Right lobe of liver (tissue), 6 donors: Measurements from ENCODE around the gene SPATA46. TPM values are rescaled to one million over a fixed set of nuclear protein-coding genes. Genes with fewer than 3 reads are reported as not detected.

Experiments used
- ATAC-seq, 4 donors: fragments of 200-7000 bp; cut with Tn5 transposase; one replicate each; pipeline ENCODE4 v1.9.1; 2020; ENCODE audit warnings: mild to moderate bottlenecking in 4 of 4, moderate library complexity in 4 of 4
- DNase-seq, 3 donors: peaks; one replicate each; pipeline ENCODE4 v3.0.0-alpha.2; 2020
- H3K27ac ChIP-seq, 3 donors: fragments of 200-600 bp; one replicate each; pipeline ENCODE4 v1.8.0; 2022
- H3K27me3 ChIP-seq, 2 donors: fragments of 200-600 bp; one replicate each; pipeline ENCODE4 v1.8.0; 2022
- H3K36me3 ChIP-seq, 4 donors: fragments of 200-600 bp; sonication (generic) in 1 of 4; one replicate each; pipeline versions ENCODE4 v1.5.1 to v1.8.0; 2017 to 2022; ENCODE audit warnings: control low read depth in 1 of 4
- H3K4me1 ChIP-seq, 4 donors: fragments of 200-600 bp; sonication (generic) in 1 of 4; one replicate each; pipeline versions ENCODE4 v1.5.1 to v1.8.0; 2017 to 2022; ENCODE audit warnings: control low read depth in 1 of 4
- H3K4me3 ChIP-seq, 3 donors: fragments of 200-600 bp; one replicate each; pipeline ENCODE4 v1.8.0; 2022
- H3K9me3 ChIP-seq, 4 donors: fragments of 200-600 bp; sonication (generic) in 1 of 4; one replicate each; pipeline versions ENCODE4 v1.5.1 to v1.8.0; 2017 to 2022; ENCODE audit warnings: control low read depth in 1 of 4
- POLR2A ChIP-seq: fragments of 450-650 bp; IDR thresholded peaks from one replicate; pipeline ENCODE4 v1.6.1; 2017; ENCODE audit warnings: antibody characterized with exemption, mild to moderate bottlenecking
- WGBS: methylation state at CpG from one replicate; pipeline ENCODE4 v1.1.6; 2018; ENCODE audit warnings: low coverage, low lambda C conversion rate; ENCODE audit not compliant: insufficient coverage; ENCODE audit errors: missing lambda C conversion rate; 5-methylcytosine and 5-hydroxymethylcytosine counted together
- intact Hi-C, 2 donors: fragments of 100-400 bp; cut with DNase I; formaldehyde crosslinking; loops; one replicate each; pipeline versions ENCODE4 v1.11.2 to v1.14.1; 2022
- total RNA-seq, 6 experiments: library from RNA; depleted of rRNA in 2 of 6; stranded (reverse); fragments of >200 nt in 2 of 6; fragmentation: NEBNext Ultra II Directional in 3 of 6; extraction: Animal tissue kit (Norgen Biotek cat#: 25700) in 3 of 6; gene quantifications; one replicate each; pipeline versions ENCODE4 v1.1.0 to v1.2.4, GENCODE V29; 2016 to 2023
- TF ChIP-seq, protein P1 (sequence below), 4 donors: fragments of 200-600 bp in 3 of 4; fragments of 450-650 bp in 1 of 4; IDR thresholded peaks; one replicate each; pipeline versions ENCODE4 v1.5.1 to v1.8.0; 2016 to 2022; ENCODE audit warnings: antibody characterized with exemption in 4 of 4, mild to moderate bottlenecking in 2 of 4
- donor health status: DM: no; HTN: yes; CAD: no.
- donor health status: DM: no; HTN: no; CAD: no.
- donor health status: DM: no; HTN: no; CAD: no.
- donor health status: DM: no; HTN: yes; CAD: no.
- donor health status: DM: no; HTN: yes; CAD: no.

The SPATA46 gene
- total RNA-seq, 6 experiments from 2014 or later, result not detected

- no peaks in the 10 kb centered on the region for H3K36me3 ChIP-seq
- ATAC-seq, result no peak
Measured at GRCh38 chr1:162417650-162418049, 41.0 kb upstream of the SPATA46 start.

GRCh38 chr1:162416909-162417308 lies 40.3 kb upstream of the SPATA46 start:
- no peak for ATAC-seq
- intact Hi-C loops, result no loop called here
- H3K4me1 ChIP-seq, result no peaks in the 10 kb centered on the region
- DNase-seq, result no peak
- TF ChIP-seq, protein P1, sequence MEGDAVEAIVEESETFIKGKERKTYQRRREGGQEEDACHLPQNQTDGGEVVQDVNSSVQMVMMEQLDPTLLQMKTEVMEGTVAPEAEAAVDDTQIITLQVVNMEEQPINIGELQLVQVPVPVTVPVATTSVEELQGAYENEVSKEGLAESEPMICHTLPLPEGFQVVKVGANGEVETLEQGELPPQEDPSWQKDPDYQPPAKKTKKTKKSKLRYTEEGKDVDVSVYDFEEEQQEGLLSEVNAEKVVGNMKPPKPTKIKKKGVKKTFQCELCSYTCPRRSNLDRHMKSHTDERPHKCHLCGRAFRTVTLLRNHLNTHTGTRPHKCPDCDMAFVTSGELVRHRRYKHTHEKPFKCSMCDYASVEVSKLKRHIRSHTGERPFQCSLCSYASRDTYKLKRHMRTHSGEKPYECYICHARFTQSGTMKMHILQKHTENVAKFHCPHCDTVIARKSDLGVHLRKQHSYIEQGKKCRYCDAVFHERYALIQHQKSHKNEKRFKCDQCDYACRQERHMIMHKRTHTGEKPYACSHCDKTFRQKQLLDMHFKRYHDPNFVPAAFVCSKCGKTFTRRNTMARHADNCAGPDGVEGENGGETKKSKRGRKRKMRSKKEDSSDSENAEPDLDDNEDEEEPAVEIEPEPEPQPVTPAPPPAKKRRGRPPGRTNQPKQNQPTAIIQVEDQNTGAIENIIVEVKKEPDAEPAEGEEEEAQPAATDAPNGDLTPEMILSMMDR (IDR thresholded peaks at IDR 0.05), result no peak
- no peak for TF ChIP-seq POLR2A
- H3K36me3 ChIP-seq, result no peaks in the 10 kb centered on the region
- no peak overlapping the region for H3K4me3 ChIP-seq
- H3K27ac ChIP-seq, result no peak overlapping the region
- 78% methylated on average over 2 of the region's 2 CpGs for WGBS
- no peaks in the 10 kb centered on the region for H3K27me3 ChIP-seq
- no peaks in the 10 kb centered on the region for H3K9me3 ChIP-seq

More at GRCh38 chr1:162417650-162418049, 41.0 kb upstream of the SPATA46 start:
- no peak overlapping the region for H3K4me3 ChIP-seq
- intact Hi-C loops, result no loop called here
- no peaks in the 10 kb centered on the region for H3K9me3 ChIP-seq
- no peaks in the 10 kb centered on the region for H3K4me1 ChIP-seq
- no peak for TF ChIP-seq POLR2A
- TF ChIP-seq, protein P1 (IDR thresholded peaks at IDR 0.05), result no peak
- no peak for DNase-seq
- H3K27me3 ChIP-seq, result no peaks in the 10 kb centered on the region
- no peak overlapping the region for H3K27ac ChIP-seq
- 80% methylated on average over 7 of the region's 7 CpGs for WGBS

- H3K4me1 ChIP-seq, result no peaks in the 10 kb centered on the region
- no peak overlapping the region for H3K27ac ChIP-seq
- intact Hi-C loops, result no loop called here
- no peak overlapping the region for H3K4me3 ChIP-seq
- TF ChIP-seq POLR2A, result no peak
- TF ChIP-seq, protein P1 (IDR thresholded peaks at IDR 0.05), result no peak
- ATAC-seq (no peak), DNase-seq (no peak)
- no peaks in the 10 kb centered on the region for H3K27me3 ChIP-seq
- H3K9me3 ChIP-seq, result no peaks in the 10 kb centered on the region
- H3K36me3 ChIP-seq, result no peaks in the 10 kb centered on the region
Measured at GRCh38 chr1:162416215-162416614, 39.6 kb upstream of the SPATA46 start.

GRCh38 chr1:162412002-162412401 lies 35.3 kb upstream of the SPATA46 start, which contains the start of gene SH2D1B:
SH2D1B (minus strand) TSS chr1:162412136; CDS start chr1:162412016, 120 bp downstream.
- Histone ChIP-seq H3K27me3 (no peaks in the 10 kb centered on the region), H3K4me3 (no peak within 1 kb of the TSS), H3K36me3 (no peaks in the 10 kb centered on the region), H3K4me1 (no peaks in the 10 kb centered on the region), H3K27ac (no peak within 1 kb of the TSS), H3K9me3 (no peaks in the 10 kb centered on the region)
- TF ChIP-seq, protein P1 (IDR thresholded peaks at IDR 0.05), result no peak
- no peak for TF ChIP-seq POLR2A
- intact Hi-C loops, result no loop called here
- WGBS, result 52% methylated on average over 2 of the region's 3 CpGs
- ATAC-seq (no peak), DNase-seq (no peak)

GRCh38 chr1:162407539-162407938 lies 30.9 kb upstream of the SPATA46 start:
- Histone ChIP-seq H3K9me3 (no peaks in the 10 kb centered on the region), H3K27ac (no peak overlapping the region), H3K4me3 (no peak overlapping the region), H3K4me1 (no peaks in the 10 kb centered on the region), H3K36me3 (no peaks in the 10 kb centered on the region), H3K27me3 (no peaks in the 10 kb centered on the region)
- WGBS, result 100% methylated on average over 1 of the region's 1 CpG
- intact Hi-C loops, result no loop called here
- no peak for TF ChIP-seq POLR2A
- TF ChIP-seq, protein P1 (IDR thresholded peaks at IDR 0.05), result no peak
- ATAC-seq (no peak), DNase-seq (no peak)
